ENCODE results near the gene MAP3K10. TPM values are rescaled to one million over a fixed set of nuclear protein-coding genes. Genes with fewer than 3 reads are reported as not detected.

The MAP3K10 gene
- total RNA-seq, 2 experiments from 2014 or later, result 20.8 to 21.7 TPM

DNA sequence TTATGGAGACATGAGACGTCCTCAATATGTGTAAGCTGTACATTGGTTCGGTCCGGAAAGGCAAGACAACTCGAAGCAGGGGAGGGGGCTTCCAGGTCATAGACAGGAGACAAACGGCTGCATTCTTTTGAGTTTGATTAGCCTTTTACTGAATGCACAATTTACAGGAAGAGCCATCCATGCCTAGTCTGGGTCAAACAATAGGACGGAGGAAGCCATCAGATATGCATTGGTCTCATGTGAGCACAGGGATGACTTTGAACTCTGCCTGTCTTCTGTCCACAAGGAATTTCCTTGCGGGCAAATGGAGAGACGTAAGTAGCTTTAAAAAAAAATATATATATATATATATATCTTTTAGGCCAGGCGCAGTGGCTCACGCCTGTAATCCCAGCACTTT, 37.1 kb downstream of the MAP3K10 start:
- Mint-ChIP-seq H3K9me3 (no peaks in the 10 kb centered on the region), H3K36me3 (ENCODE audit: low read depth) (no peaks in the 10 kb centered on the region), H3K27me3 (peaks cover 36% of the 10 kb centered on the region), H3K27ac (no peak overlapping the region), H3K4me3 (no peak overlapping the region), H3K4me1 (ENCODE audit: low read depth) (peaks cover 22% of the 10 kb centered on the region)
- CTCF ChIA-PET, result no interaction called here
- Histone ChIP-seq H3K4me1 (ENCODE audit: insufficient read depth, low read length) (peaks cover 21% of the 10 kb centered on the region), H3K27ac (ENCODE audit: low read depth in 1 of 2, low read length in 2 of 2) (no peak overlapping the region), H3K27me3 (ENCODE audit: control insufficient read depth in 1 of 2, insufficient read depth in 2 of 2, low read length in 2 of 2) (peaks cover 33% of the 10 kb centered on the region in 2 experiments), H3K36me3 (ENCODE audit: insufficient read depth, low read length) (peaks cover 4% of the 10 kb centered on the region), H3K9me3 (ENCODE audit: control insufficient read depth in 1 of 2, insufficient read depth in 1 of 2, low read length in 2 of 2) (peaks cover 0 to 19% of the 10 kb centered on the region in 2 experiments), H3K4me3 (ENCODE audit: low read length) (no peak overlapping the region)
- intact Hi-C loops (cut with DNase I, micrococcal nuclease), result loop anchor here in 1 of 2 experiments (10.0 kb wide), 1 partner anchor 334 kb away; no protein-coding TSS in a partner anchor
- TF ChIP-seq, protein P1, sequence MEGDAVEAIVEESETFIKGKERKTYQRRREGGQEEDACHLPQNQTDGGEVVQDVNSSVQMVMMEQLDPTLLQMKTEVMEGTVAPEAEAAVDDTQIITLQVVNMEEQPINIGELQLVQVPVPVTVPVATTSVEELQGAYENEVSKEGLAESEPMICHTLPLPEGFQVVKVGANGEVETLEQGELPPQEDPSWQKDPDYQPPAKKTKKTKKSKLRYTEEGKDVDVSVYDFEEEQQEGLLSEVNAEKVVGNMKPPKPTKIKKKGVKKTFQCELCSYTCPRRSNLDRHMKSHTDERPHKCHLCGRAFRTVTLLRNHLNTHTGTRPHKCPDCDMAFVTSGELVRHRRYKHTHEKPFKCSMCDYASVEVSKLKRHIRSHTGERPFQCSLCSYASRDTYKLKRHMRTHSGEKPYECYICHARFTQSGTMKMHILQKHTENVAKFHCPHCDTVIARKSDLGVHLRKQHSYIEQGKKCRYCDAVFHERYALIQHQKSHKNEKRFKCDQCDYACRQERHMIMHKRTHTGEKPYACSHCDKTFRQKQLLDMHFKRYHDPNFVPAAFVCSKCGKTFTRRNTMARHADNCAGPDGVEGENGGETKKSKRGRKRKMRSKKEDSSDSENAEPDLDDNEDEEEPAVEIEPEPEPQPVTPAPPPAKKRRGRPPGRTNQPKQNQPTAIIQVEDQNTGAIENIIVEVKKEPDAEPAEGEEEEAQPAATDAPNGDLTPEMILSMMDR (IDR thresholded peaks at IDR 0.05), result no peak
- no peak for ATAC-seq (ENCODE audit: poor library complexity)
- POLR2A ChIA-PET, result interaction anchor here (1.3 kb wide), 1 partner anchor 57 kb away, joined by 3 read pairs; the partner anchor contains the start of gene AKT2
- DNase-seq, result no peak

DNA sequence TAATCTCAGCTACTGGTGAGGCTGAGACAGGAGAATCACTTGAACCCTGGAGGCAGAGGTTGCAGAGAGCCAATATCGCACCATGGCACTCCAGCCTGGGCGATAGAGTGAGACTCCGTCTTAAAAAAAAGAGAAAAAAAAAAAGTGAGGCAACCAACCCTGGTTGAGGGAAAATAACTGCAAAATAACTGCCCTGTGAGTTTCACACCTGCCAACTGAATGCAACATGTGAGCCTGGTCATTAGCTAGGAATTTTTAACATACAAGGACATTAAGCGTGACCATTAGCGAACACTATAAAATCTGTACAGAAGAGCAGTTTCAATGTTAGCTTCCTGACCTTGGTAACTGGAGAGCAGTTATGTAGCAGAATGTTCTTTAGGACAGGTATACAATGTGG, 37.6 kb downstream of the MAP3K10 start:
- peaks cover 3% of the 10 kb centered on the region for H3K36me3 Mint-ChIP-seq (ENCODE audit: low read depth)
- Histone ChIP-seq H3K9me3 (ENCODE audit: control insufficient read depth in 1 of 2, insufficient read depth in 1 of 2, low read length in 2 of 2) (peaks cover 0 to 19% of the 10 kb centered on the region in 2 experiments), H3K27ac (ENCODE audit: low read depth in 1 of 2, low read length in 2 of 2) (no peak overlapping the region), H3K27me3 (ENCODE audit: control insufficient read depth in 1 of 2, insufficient read depth in 2 of 2, low read length in 2 of 2) (peaks cover 28% of the 10 kb centered on the region in 2 experiments), H3K4me3 (ENCODE audit: low read length) (no peak overlapping the region), H3K4me1 (ENCODE audit: insufficient read depth, low read length) (peaks cover 17% of the 10 kb centered on the region), H3K36me3 (ENCODE audit: insufficient read depth, low read length) (peaks cover 8% of the 10 kb centered on the region)
- no peak for ATAC-seq (ENCODE audit: poor library complexity)
- TF ChIP-seq, protein P1 (IDR thresholded peaks at IDR 0.05), result no peak
- H3K27ac Mint-ChIP-seq, result no peak overlapping the region
- ChIA-PET CTCF (no interaction called here), POLR2A (interaction anchor here (1.3 kb wide), 1 partner anchor 56 kb away, joined by 3 read pairs; the partner anchor contains the start of gene AKT2)
- peaks cover 33% of the 10 kb centered on the region for H3K27me3 Mint-ChIP-seq
- H3K4me3 Mint-ChIP-seq, result no peak overlapping the region
- peaks cover 22% of the 10 kb centered on the region for H3K4me1 Mint-ChIP-seq (ENCODE audit: low read depth)
- H3K9me3 Mint-ChIP-seq, result no peaks in the 10 kb centered on the region
- no peak for DNase-seq
- intact Hi-C loops (cut with DNase I, micrococcal nuclease), result loop anchor here in 1 of 2 experiments (10.0 kb wide), 1 partner anchor 334 kb away; no protein-coding TSS in a partner anchor

DNA sequence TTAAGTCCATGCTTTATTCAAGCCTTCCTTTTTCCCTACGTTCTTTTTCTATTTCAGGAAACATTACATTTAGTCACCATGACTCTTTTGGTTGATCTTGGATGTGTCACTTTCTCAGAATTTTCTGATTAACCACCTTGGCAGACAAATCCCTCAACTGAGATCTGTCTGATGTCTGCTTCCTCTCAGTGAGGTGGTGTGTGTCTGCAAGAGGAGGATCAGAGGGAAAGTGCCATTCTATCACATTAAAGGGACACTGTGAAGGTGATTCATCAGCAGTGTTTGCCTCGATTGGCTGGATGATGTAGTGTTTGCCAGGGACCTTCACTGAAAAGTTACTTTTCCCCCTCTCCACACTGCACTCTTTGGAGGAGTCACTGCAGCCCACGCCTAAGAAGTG, 38.3 kb downstream of the MAP3K10 start:
- DNase-seq, result peak in 1 of 14 experiments; percentile 18
- Histone ChIP-seq H3K9me3 (ENCODE audit: control insufficient read depth in 1 of 2, insufficient read depth in 1 of 2, low read length in 2 of 2) (peaks cover 0 to 16% of the 10 kb centered on the region in 2 experiments), H3K27me3 (ENCODE audit: control insufficient read depth in 1 of 2, insufficient read depth in 2 of 2, low read length in 2 of 2) (peaks cover 21 to 22% of the 10 kb centered on the region in 2 experiments), H3K4me1 (ENCODE audit: insufficient read depth, low read length) (peaks cover 17% of the 10 kb centered on the region), H3K27ac (ENCODE audit: low read depth in 1 of 2, low read length in 2 of 2) (no peak overlapping the region), H3K36me3 (ENCODE audit: insufficient read depth, low read length) (peaks cover 12% of the 10 kb centered on the region), H3K4me3 (ENCODE audit: low read length) (no peak overlapping the region)
- ATAC-seq (ENCODE audit: poor library complexity), result peak; percentile 45
- H3K4me1 Mint-ChIP-seq (ENCODE audit: low read depth), result peaks cover 22% of the 10 kb centered on the region
- peaks cover 10% of the 10 kb centered on the region for H3K36me3 Mint-ChIP-seq (ENCODE audit: low read depth)
- TF ChIP-seq, protein P1 (IDR thresholded peaks at IDR 0.05), result no peak
- peak overlapping the region; percentile 54 for H3K27ac Mint-ChIP-seq
- no peaks in the 10 kb centered on the region for H3K9me3 Mint-ChIP-seq
- intact Hi-C loops (cut with DNase I, micrococcal nuclease), result loop anchor here in 1 of 2 experiments (10.0 kb wide), 1 partner anchor 335 kb away; no protein-coding TSS in a partner anchor
- peaks cover 27% of the 10 kb centered on the region for H3K27me3 Mint-ChIP-seq
- ChIA-PET CTCF (no interaction called here), POLR2A (no interaction called here)
- no peak overlapping the region for H3K4me3 Mint-ChIP-seq
